SK-N-SH (cell line): ENCODE measurements around the gene NOS1. TPM values are rescaled to one million over a fixed set of nuclear protein-coding genes. Genes with fewer than 3 reads are reported as not detected.

Experiments
- CTCF ChIA-PET: fragments of 300-600, 350-600 bp; formaldehyde crosslinking; extraction: SDS; loops from one replicate; lab custom pipeline; 2021; lab: Yijun Ruan, JAX
- POLR2A ChIA-PET: fragments of 350-600 bp; sonication (Branson Sonifier 250); formaldehyde crosslinking; extraction: SDS; loops from one replicate; lab custom pipeline; 2020; ENCODE audit warnings: antibody characterized with exemption, inconsistent platforms; lab: Yijun Ruan, JAX
- DNase-seq: peaks from one replicate; pipeline ENCODE4 v3.0.0; 2012
- H2AFZ ChIP-seq: fragments of 200-600 bp; sonication (generic); 2 replicates; pipeline ENCODE4 v1.8.1; 2016; ENCODE audit warnings: antibody characterized with exemption, mild to moderate bottlenecking, low read depth
- H3F3A ChIP-seq: fragments of 200-600 bp; sonication (generic); replicated peaks from 2 replicates; pipeline ENCODE3; 2016; ENCODE audit warnings: antibody characterized with exemption, mild to moderate bottlenecking; ENCODE audit not compliant: insufficient read depth
- H3K27ac ChIP-seq, 2 experiments: fragments of 200-500 bp in 1 of 2; fragments of 200-600 bp in 1 of 2; sonication (Bioruptor generic) in 1 of 2; sonication (generic), shearing (Covaris generic) in 1 of 2; 2 replicates each; pipeline versions ENCODE4 v1.5.1 to v1.6.1; 2014 to 2016; ENCODE audit warnings: low read depth in 2 of 2, inconsistent platforms in 1 of 2, low read length in 1 of 2, mild to moderate bottlenecking in 1 of 2, mixed read lengths in 1 of 2
- H3K27me3 ChIP-seq: fragments of 200-600 bp; sonication (generic), shearing (Covaris generic); 2 replicates; pipeline ENCODE4 v1.6.1; 2016; ENCODE audit warnings: mixed run types; ENCODE audit not compliant: insufficient read depth
- H3K36me3 ChIP-seq, 2 experiments: fragments of 200-500 bp in 1 of 2; fragments of 200-600 bp in 1 of 2; sonication (Bioruptor generic) in 1 of 2; sonication (generic) in 1 of 2; replicated peaks in 1 of 2; 2 replicates each; pipeline versions ENCODE3 to v1.5.1; 2014 to 2016; ENCODE audit warnings: low read length in 1 of 2, mild to moderate bottlenecking in 1 of 2; ENCODE audit not compliant: insufficient read depth in 2 of 2, control insufficient read depth in 1 of 2
- H3K4me1 ChIP-seq, 2 experiments: fragments of 200-500 bp in 1 of 2; fragments of 200-600 bp in 1 of 2; sonication (Bioruptor generic) in 1 of 2; sonication (generic), shearing (Covaris generic) in 1 of 2; 2 replicates each; pipeline versions ENCODE4 v1.5.1 to v1.6.1; 2014 to 2016; ENCODE audit warnings: low read depth in 1 of 2, low read length in 1 of 2, mixed run types in 1 of 2; ENCODE audit not compliant: insufficient read depth in 2 of 2, control insufficient read depth in 1 of 2
- H3K4me2 ChIP-seq: fragments of 200-600 bp; sonication (generic), shearing (Covaris generic); 2 replicates; pipeline ENCODE4 v1.6.1; 2017; ENCODE audit warnings: mixed run types
- H3K4me3 ChIP-seq, 2 experiments: fragments of 200-500 bp in 1 of 2; fragments of 200-600 bp in 1 of 2; sonication (Bioruptor generic) in 1 of 2; sonication (generic), shearing (Covaris generic) in 1 of 2; 2 replicates each; pipeline versions ENCODE4 v1.5.1 to v1.8.1; 2014 to 2016; ENCODE audit warnings: low read depth in 2 of 2, inconsistent platforms in 1 of 2, low read length in 1 of 2, mild to moderate bottlenecking in 1 of 2, mixed read lengths in 1 of 2, moderate library complexity in 1 of 2
- H3K79me2 ChIP-seq: fragments of 200-600 bp; sonication (generic); 2 replicates; pipeline ENCODE4 v1.8.1; 2017; ENCODE audit warnings: mild to moderate bottlenecking; ENCODE audit not compliant: insufficient read depth
- H3K9ac ChIP-seq: fragments of 200-600 bp; sonication (generic); 2 replicates; pipeline ENCODE4 v1.6.1; 2017; ENCODE audit warnings: mixed run types
- H3K9me2 ChIP-seq: fragments of 200-600 bp; sonication (generic); 2 replicates; pipeline ENCODE4 v1.6.1; 2017; ENCODE audit warnings: mixed run types
- H3K9me3 ChIP-seq: fragments of 200-600 bp; sonication (generic); 2 replicates; pipeline ENCODE4 v1.6.1; 2017; ENCODE audit warnings: mixed run types, mild to moderate bottlenecking, moderate library complexity
- H4K20me1 ChIP-seq: fragments of 200-600 bp; sonication (generic); 2 replicates; pipeline ENCODE4 v1.6.1; 2017; ENCODE audit warnings: mild to moderate bottlenecking, mixed run types; ENCODE audit not compliant: insufficient read depth
- CTCF ChIP-seq: fragments of 200-600 bp; sonication (generic); IDR thresholded peaks from 2 replicates; pipeline ENCODE4 v1.6.1; 2017; ENCODE audit warnings: antibody characterized with exemption, mild to moderate bottlenecking, moderate library complexity
- ELF1 ChIP-seq: IDR thresholded peaks from 2 replicates; pipeline ENCODE4 v1.4.0; 2012
- EZH2phosphoT487 ChIP-seq: fragments of 200-600 bp; sonication (generic); IDR thresholded peaks from 2 replicates; pipeline ENCODE4 v1.6.1; 2017; ENCODE audit warnings: low read depth, mixed run types, mild to moderate bottlenecking, antibody characterized with exemption, moderate library complexity, borderline replicate concordance
- FOSL2 ChIP-seq: IDR thresholded peaks from 2 replicates; pipeline ENCODE4 v1.4.0; 2012; ENCODE audit warnings: low read depth, mild to moderate bottlenecking, moderate library complexity, borderline replicate concordance
- FOXJ3 ChIP-seq: sonication (generic); formaldehyde crosslinking; IDR thresholded peaks from 2 replicates; pipeline ENCODE4 v1.5.1; 2020; ENCODE audit warnings: mild to moderate bottlenecking, missing genetic modification reagents
- FOXM1 ChIP-seq: IDR thresholded peaks from 2 replicates; pipeline ENCODE4 v1.4.0; 2012; ENCODE audit warnings: low read depth, mild to moderate bottlenecking
- IRF3 ChIP-seq: fragments of 150-350 bp; IDR thresholded peaks from 2 replicates; pipeline ENCODE4 v1.6.1; 2016; ENCODE audit warnings: mild to moderate bottlenecking, low read depth, low read length
- JUND ChIP-seq: IDR thresholded peaks from 2 replicates; pipeline ENCODE4 v1.4.0; 2012
- MXI1 ChIP-seq: IDR thresholded peaks from 2 replicates; pipeline ENCODE4 v1.6.1; 2012; ENCODE audit warnings: mild to moderate bottlenecking, low read depth, low read length, improper control_type of control experiment
- NFIC ChIP-seq: IDR thresholded peaks from 2 replicates; pipeline ENCODE4 v1.4.0; 2012; ENCODE audit warnings: borderline replicate concordance
- POLR2AphosphoS5 ChIP-seq: IDR thresholded peaks from 2 replicates; pipeline ENCODE4 v1.6.1; 2012; ENCODE audit warnings: low read depth, low read length
- RAD21 ChIP-seq: IDR thresholded peaks from 2 replicates; pipeline ENCODE4 v1.6.1; 2012; ENCODE audit warnings: mild to moderate bottlenecking, low read length
- RFX5 ChIP-seq: IDR thresholded peaks from 2 replicates; pipeline ENCODE4 v1.6.1; 2012; ENCODE audit warnings: mild to moderate bottlenecking, improper control_type of control experiment, low read length
- SIN3A ChIP-seq: IDR thresholded peaks from 2 replicates; pipeline ENCODE4 v1.6.1; 2012; ENCODE audit warnings: low read depth, mild to moderate bottlenecking, low read length, moderate library complexity, borderline replicate concordance
- SMC3 ChIP-seq: IDR thresholded peaks from 2 replicates; pipeline ENCODE4 v1.6.1; 2012; ENCODE audit warnings: low read depth, low read length, improper control_type of control experiment
- TAF1 ChIP-seq: IDR thresholded peaks from 2 replicates; pipeline ENCODE4 v1.6.1; 2012; ENCODE audit warnings: low read depth, mild to moderate bottlenecking, low read length, moderate library complexity, borderline replicate concordance
- USF1 ChIP-seq: IDR thresholded peaks from 2 replicates; pipeline ENCODE4 v1.4.0; 2012; ENCODE audit warnings: low read depth, borderline replicate concordance
- USF2 ChIP-seq: fragments of 150-350 bp; IDR thresholded peaks from 2 replicates; pipeline ENCODE4 v1.6.1; 2017; ENCODE audit warnings: antibody characterized with exemption, low read length, low read depth, borderline replicate concordance
- ZBTB33 ChIP-seq: IDR thresholded peaks from 2 replicates; pipeline ENCODE4 v1.4.0; 2012; ENCODE audit warnings: low read depth, borderline replicate concordance
- WGBS: methylation state at CpG from one replicate; pipeline ENCODE4 v1.1.6; 2017; ENCODE audit warnings: low lambda C conversion rate; 5-methylcytosine and 5-hydroxymethylcytosine counted together
- polyA plus RNA-seq, 3 experiments: library from polyadenylated mRNA; depleted of rRNA; stranded (reverse); fragments of >200 nt; gene quantifications; 2 replicates each; pipeline ENCODE4 v1.2.3, GENCODE V29; 2012

The NOS1 gene
- polyA plus RNA-seq, 1 of the 3 experiments (the other 2 are of a cell fraction): 0.02 TPM

- no peak for TF ChIP-seq FOXM1
Measured at GRCh38 chr12:117328556-117329100, 32.8 kb downstream of the NOS1 start (continued).

GRCh38 chr12:117322428-117322827, 39.0 kb downstream of the NOS1 start:
- WGBS: 8% methylated on average over 1 of the region's 1 CpG
- no peak for DNase-seq
- no peaks in the 10 kb centered on the region for H4K20me1 ChIP-seq
- H3K4me3 ChIP-seq: no peak overlapping the region
- no peaks in the 10 kb centered on the region for H3K9me2 ChIP-seq
- H3K4me1 ChIP-seq: no peaks in the 10 kb centered on the region
- H3K79me2 ChIP-seq: no peaks in the 10 kb centered on the region
- no peak overlapping the region for H3K4me2 ChIP-seq
- H3F3A ChIP-seq: no peaks in the 10 kb centered on the region
- no peak overlapping the region for H3K27ac ChIP-seq
- CTCF ChIA-PET: no interaction called here
- no peak overlapping the region for H2AFZ ChIP-seq
- no peaks in the 10 kb centered on the region for H3K9me3 ChIP-seq
- POLR2A ChIA-PET: no interaction called here
- TF ChIP-seq JUND (no peak), USF2 (no peak), USF1 (no peak), FOXJ3 (no peak), EZH2phosphoT487 (no peak), CTCF (no peak), ELF1 (no peak), POLR2AphosphoS5 (no peak), SIN3A (no peak), SMC3 (no peak), FOSL2 (no peak), TAF1 (no peak), NFIC (no peak), MXI1 (no peak), IRF3 (no peak), ZBTB33 (no peak), RAD21 (no peak), RFX5 (no peak)
- H3K9ac ChIP-seq: no peak overlapping the region
- H3K36me3 ChIP-seq: no peaks in the 10 kb centered on the region
- no peaks in the 10 kb centered on the region for H3K27me3 ChIP-seq
